Stimulated activated CD4-positive, alpha-beta T cell treated with anti-CD3 and anti-CD28 coated beads, Interleukin-4, amount 100 ng/mL, for 48 hours (primary cell): ENCODE measurements around the gene MAPK6.
A peak's percentile ranks its signal among the peaks of the same experiment; 100 is the strongest.
"Not testable (repeated sequence)": the region's sequence is repeated elsewhere in the genome, so short reads cannot be mapped to it uniquely, and the experiment has no call there.

Experiments used
- DNase-seq, 2 donors: peaks; one replicate each; pipeline ENCODE4 v3.0.0-alpha.2; 2020; ENCODE audit warnings: low read depth in 2 of 2

MAPK6 gene

GRCh38 chr15:52018693-52019393, at the start of gene MAPK6:
MAPK6 (plus strand) TSS chr15:52019219; CDS start chr15:52046461, 27,242 bp downstream.
- DNase-seq = peak; percentile 91

GRCh38 chr15:51969728-51970127, 49.3 kb upstream of the MAPK6 start:
- DNase-seq = no peak

GRCh38 chr15:51970132-51970817, 48.7 kb upstream of the MAPK6 start:
- no peak for DNase-seq

- no peak for DNase-seq
Observed at GRCh38 chr15:51971032-51971374, 48.0 kb upstream of the MAPK6 start.

- DNase-seq = peak; percentile 76 to 84
Observed at GRCh38 chr15:51971375-51972133, 47.5 kb upstream of the MAPK6 start, which contains the start of gene LEO1. LEO1 (minus strand) TSS chr15:51971778; CDS start chr15:51971745, 33 bp downstream.

GRCh38 chr15:51973220-51973619, 45.8 kb upstream of the MAPK6 start:
- no peak for DNase-seq

GRCh38 chr15:51973775-51974174, 45.2 kb upstream of the MAPK6 start:
- DNase-seq = no peak

GRCh38 chr15:51982013-51982769, 36.8 kb upstream of the MAPK6 start:
- DNase-seq = peak; percentile 34 to 57

- no peak for DNase-seq
Observed at GRCh38 chr15:51982770-51983103, 36.3 kb upstream of the MAPK6 start.

- DNase-seq = no peak
Observed at GRCh38 chr15:51991141-51991540, 27.9 kb upstream of the MAPK6 start.

- DNase-seq = no peak
Observed at GRCh38 chr15:51992953-51993352, 26.1 kb upstream of the MAPK6 start.

- no peak for DNase-seq
Observed at GRCh38 chr15:52002351-52002750, 16.7 kb upstream of the MAPK6 start.

GRCh38 chr15:52003089-52003488, 15.9 kb upstream of the MAPK6 start:
- not testable (repeated sequence) for DNase-seq

- DNase-seq = no peak
Observed at GRCh38 chr15:52003710-52004109, 15.3 kb upstream of the MAPK6 start.

- no peak for DNase-seq
Observed at GRCh38 chr15:52004806-52005205, 14.2 kb upstream of the MAPK6 start.

GRCh38 chr15:52005748-52006701, 13.0 kb upstream of the MAPK6 start:
- DNase-seq = peak in 1 of 2 donors; percentile 25

- DNase-seq = no peak
Observed at GRCh38 chr15:52006702-52007340, 12.2 kb upstream of the MAPK6 start.

- DNase-seq = no peak
Observed at GRCh38 chr15:52008359-52008697, 10.7 kb upstream of the MAPK6 start.

- DNase-seq = no peak
Observed at GRCh38 chr15:52008698-52009434, 10.2 kb upstream of the MAPK6 start.
